VCaP (cell line): Measurements from ENCODE around the gene SCN8A.
"Not testable (repeated sequence)": the region's sequence is repeated elsewhere in the genome, so short reads cannot be mapped to it uniquely, and the experiment has no call there.

Experiments
- H3K27ac ChIP-seq: fragments of 450-650 bp; 2 replicates; pipeline ENCODE4 v1.5.1; 2017
- TF ChIP-seq, protein P1 (sequence below): fragments of 450-650 bp; conservative IDR thresholded peaks from 2 replicates; pipeline ENCODE4 v1.5.1; 2017; ENCODE audit warnings: mild to moderate bottlenecking, moderate library complexity

Gene SCN8A

DNA sequence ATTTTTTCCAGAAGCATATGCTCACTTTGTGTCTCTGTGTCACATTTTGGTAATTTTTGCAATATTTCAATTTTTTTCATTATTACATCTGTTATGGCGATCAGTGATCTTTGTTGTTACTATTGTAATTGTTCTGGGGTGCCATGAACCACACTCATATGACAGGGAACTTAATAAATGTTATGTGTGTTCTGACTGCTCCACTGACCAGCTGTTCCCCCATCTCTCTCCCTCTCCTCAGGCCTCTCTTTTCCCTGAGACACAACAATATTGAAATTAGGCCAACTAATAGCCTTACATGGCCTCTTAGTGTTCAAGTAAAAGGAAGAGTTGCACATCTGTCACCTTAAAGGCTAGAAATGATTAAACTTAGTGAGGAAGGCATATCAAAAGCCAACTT, 46.0 kb downstream of the SCN8A start:
- no peak overlapping the region for H3K27ac ChIP-seq
- TF ChIP-seq, protein P1, sequence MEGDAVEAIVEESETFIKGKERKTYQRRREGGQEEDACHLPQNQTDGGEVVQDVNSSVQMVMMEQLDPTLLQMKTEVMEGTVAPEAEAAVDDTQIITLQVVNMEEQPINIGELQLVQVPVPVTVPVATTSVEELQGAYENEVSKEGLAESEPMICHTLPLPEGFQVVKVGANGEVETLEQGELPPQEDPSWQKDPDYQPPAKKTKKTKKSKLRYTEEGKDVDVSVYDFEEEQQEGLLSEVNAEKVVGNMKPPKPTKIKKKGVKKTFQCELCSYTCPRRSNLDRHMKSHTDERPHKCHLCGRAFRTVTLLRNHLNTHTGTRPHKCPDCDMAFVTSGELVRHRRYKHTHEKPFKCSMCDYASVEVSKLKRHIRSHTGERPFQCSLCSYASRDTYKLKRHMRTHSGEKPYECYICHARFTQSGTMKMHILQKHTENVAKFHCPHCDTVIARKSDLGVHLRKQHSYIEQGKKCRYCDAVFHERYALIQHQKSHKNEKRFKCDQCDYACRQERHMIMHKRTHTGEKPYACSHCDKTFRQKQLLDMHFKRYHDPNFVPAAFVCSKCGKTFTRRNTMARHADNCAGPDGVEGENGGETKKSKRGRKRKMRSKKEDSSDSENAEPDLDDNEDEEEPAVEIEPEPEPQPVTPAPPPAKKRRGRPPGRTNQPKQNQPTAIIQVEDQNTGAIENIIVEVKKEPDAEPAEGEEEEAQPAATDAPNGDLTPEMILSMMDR: no peak

GRCh38 chr12:51639361-51639760, 48.3 kb downstream of the SCN8A start:
- TF ChIP-seq, protein P1: no peak
- no peak overlapping the region for H3K27ac ChIP-seq

DNA sequence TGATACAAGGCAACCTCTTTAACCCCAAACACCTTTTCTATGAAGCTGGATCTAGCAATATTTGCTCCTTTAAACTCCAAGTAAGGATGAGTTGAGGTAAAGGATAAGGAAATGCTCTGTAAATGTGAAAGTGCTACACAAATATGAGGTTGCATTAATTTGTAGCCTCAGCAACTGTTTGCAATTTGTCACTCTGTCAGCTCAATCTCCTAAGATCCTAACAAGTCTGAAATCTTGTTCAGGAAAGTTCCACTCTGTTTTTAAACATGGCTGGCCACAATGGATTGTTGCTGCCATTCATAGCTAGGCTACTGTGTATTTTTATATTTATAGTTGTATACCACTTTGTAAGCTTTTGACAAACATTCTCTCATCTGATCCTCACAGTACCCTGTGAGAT, 51.3 kb downstream of the SCN8A start:
- no peak overlapping the region for H3K27ac ChIP-seq
- TF ChIP-seq, protein P1: no peak

GRCh38 chr12:51643951-51644350, 52.9 kb downstream of the SCN8A start:
- H3K27ac ChIP-seq: no peak overlapping the region
- TF ChIP-seq, protein P1: no peak

- not testable (repeated sequence) for H3K27ac ChIP-seq
Measured at GRCh38 chr12:51644691-51645090, 53.7 kb downstream of the SCN8A start.

DNA sequence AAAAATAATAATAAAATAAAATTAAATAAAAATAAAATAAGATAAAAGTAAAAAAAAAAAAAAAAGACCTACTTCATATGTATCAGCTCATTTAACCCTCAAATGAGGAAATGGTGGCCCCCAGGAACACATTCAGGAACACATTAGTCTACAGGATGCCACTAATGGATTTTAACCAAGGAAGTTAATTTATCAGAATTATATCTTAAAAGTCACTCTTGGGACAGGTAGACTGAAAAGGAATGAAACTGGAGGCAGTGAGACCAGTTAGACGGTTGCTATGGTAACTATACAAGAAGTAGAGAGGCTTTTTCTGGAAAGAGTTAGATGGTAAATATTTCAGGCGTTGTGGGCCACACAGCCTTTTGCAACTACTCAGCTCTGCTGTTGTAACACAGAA, 54.9 kb downstream of the SCN8A start:
- TF ChIP-seq, protein P1: no peak

GRCh38 chr12:51647647-51648046, 56.6 kb downstream of the SCN8A start:
- TF ChIP-seq, protein P1: no peak
- no peak overlapping the region for H3K27ac ChIP-seq

More for the DNA sequence above, 54.9 kb downstream of the SCN8A start:
- H3K27ac ChIP-seq: no peak overlapping the region

DNA sequence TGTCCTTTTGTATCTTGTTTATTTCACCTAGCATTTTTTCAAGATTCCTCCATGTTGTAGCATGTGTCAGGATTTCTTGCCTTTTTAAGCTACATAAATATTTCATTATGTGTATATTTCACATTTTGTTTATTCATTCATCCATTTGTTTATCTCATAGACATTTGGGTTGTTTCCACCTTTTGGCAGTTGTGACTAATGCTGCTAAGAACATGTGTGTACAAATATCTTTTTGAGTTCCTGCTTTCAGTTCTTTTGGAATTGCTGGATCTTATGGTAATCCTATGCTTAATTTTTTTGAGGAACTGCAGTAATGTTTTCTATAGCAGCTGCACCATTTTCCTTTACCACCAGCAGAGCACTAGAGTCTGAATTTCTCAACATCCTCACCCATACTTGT, 62.4 kb downstream of the SCN8A start:
- TF ChIP-seq, protein P1: no peak
- no peak overlapping the region for H3K27ac ChIP-seq
